HUES6 (cell line): Measurements from ENCODE around the gene SCAI.
"Not testable (repeated sequence)": the region's sequence is repeated elsewhere in the genome, so short reads cannot be mapped to it uniquely, and the experiment has no call there.

ENCODE experiments used
- H3K27ac ChIP-seq: 2 replicates; pipeline ENCODE4 v1.7.0; 2013; ENCODE audit warnings: low read depth, mild to moderate bottlenecking, low read length, inconsistent platforms
- H3K27me3 ChIP-seq: 2 replicates; pipeline ENCODE4 v1.6.1; 2013; ENCODE audit warnings: low read length; ENCODE audit not compliant: control insufficient read depth, insufficient read depth
- H3K36me3 ChIP-seq: 2 replicates; pipeline ENCODE4 v1.6.1; 2013; ENCODE audit warnings: low read length; ENCODE audit not compliant: control insufficient read depth, insufficient read depth
- H3K4me1 ChIP-seq: 2 replicates; pipeline ENCODE4 v1.6.1; 2013; ENCODE audit warnings: low read length; ENCODE audit not compliant: control insufficient read depth, insufficient read depth
- H3K4me3 ChIP-seq: 2 replicates; pipeline ENCODE4 v1.5.1; 2013; ENCODE audit warnings: low read depth, low read length
- H3K9ac ChIP-seq: one replicate; pipeline ENCODE4 v1.6.1; 2013; ENCODE audit warnings: mild to moderate bottlenecking, low read length
- H3K9me3 ChIP-seq: 2 replicates; pipeline ENCODE4 v1.6.1; 2013; ENCODE audit warnings: low read depth, low read length; ENCODE audit not compliant: control insufficient read depth, insufficient read depth

Gene SCAI

DNA sequence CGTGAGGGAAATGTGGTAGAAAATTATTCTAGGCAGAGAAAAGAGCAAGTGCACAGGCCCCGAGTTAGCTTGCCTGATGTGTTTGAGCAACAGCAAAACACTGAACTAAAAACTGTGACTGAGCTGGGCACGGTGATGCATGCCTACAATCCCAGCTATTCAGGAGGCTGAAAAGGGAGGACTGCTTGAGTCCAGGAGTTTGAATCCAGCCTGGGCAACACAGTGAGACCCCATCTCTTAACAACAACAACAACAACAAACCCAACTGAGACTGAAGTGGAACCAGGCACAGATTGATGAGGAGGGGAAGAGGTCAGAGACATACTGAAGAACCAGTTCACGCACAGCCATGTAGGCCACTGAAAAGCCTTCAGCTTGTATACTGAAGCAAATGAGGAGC lies 42.5 kb downstream of the SCAI start:
- Histone ChIP-seq H3K4me3 (no peak overlapping the region), H3K27me3 (no peaks in the 10 kb centered on the region), H3K36me3 (no peaks in the 10 kb centered on the region), H3K9me3 (peaks cover 9% of the 10 kb centered on the region), H3K27ac (no peak overlapping the region), H3K9ac (no peak overlapping the region), H3K4me1 (no peaks in the 10 kb centered on the region)

DNA sequence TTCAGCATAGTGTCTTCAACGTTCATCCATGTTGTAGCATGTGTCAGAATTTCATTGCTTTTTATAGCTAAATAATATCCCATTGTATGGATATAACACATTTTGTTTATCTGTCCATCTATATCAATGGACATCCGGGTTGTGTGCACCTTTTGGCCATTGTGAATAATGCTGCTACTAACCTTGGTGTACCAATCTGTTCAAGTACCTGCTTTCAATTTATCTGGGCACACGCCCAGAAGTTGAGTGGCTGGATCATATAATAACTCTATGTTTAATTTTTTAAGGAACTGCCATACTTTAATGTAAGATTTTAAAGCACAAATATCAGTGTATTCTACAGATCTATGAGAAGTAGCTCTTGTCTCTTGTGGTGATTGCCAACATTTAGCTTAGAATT lies 43.5 kb downstream of the SCAI start:
- Histone ChIP-seq H3K4me3 (no peak overlapping the region), H3K4me1 (no peaks in the 10 kb centered on the region), H3K9ac (no peak overlapping the region), H3K36me3 (peaks cover 6% of the 10 kb centered on the region; the same call in 1 of the 2 replicates), H3K27ac (no peak overlapping the region), H3K9me3 (peaks cover 9% of the 10 kb centered on the region), H3K27me3 (no peaks in the 10 kb centered on the region)

DNA sequence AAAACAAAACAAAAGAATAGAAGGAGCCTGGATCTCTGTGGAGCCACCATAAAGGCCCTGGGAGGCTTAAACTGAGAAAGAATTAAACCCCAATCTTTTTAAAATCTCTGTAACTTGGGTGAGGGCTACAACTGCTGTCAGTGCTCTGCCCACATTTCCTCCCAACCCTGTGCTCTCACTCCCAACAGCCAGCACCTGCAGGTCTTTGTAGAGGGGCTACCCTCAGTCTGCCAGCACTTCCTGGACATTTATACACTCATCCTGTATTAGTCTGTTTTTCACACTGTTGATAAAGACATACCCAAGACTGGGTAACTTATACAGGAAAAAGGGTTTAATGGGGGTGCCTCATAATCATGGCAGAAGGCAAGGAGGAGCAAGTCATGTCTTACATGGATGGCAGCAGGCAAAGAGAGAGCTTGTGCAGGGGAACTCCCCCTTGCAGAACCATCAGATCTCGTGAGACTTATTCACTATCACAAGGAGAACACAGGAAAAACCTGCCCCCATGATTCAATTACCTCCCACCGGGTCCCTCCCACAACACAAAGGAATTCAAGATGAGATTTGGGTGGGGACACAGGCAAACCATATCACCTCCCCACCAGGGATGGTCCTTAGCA lies 47.4 kb downstream of the SCAI start:
- no peak overlapping the region for H3K27ac ChIP-seq
- no peaks in the 10 kb centered on the region for H3K4me1 ChIP-seq

DNA sequence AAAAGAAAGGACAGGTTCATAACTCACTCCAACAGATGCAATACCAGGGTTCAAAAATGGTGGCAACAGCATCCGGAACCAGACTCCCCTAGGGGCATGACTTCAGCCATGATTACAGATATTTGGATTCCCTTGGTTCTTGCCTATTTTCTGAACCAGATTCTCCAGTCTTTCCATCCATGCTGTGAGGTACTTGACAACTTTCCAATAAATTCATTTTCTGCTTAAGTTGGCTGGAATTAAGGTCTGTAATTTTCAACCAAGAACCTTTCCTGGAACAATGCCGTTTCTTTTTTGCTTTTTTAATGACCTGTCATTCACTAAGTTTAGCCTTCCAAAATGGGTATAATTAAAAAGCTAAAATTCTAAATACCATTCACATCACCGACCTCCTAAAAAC lies 52.2 kb downstream of the SCAI start:
- Histone ChIP-seq H3K9ac (no peak overlapping the region), H3K27ac (no peak overlapping the region), H3K9me3 (peaks cover under 1% of the 10 kb centered on the region), H3K36me3 (peaks cover 6% of the 10 kb centered on the region; the same call in 1 of the 2 replicates), H3K27me3 (no peaks in the 10 kb centered on the region), H3K4me1 (no peaks in the 10 kb centered on the region), H3K4me3 (no peak overlapping the region)

More for the DNA sequence above, 47.4 kb downstream of the SCAI start:
- no peak overlapping the region for H3K9ac ChIP-seq
- H3K36me3 ChIP-seq = peaks cover 6% of the 10 kb centered on the region; the same call in 1 of the 2 replicates
- no peak overlapping the region for H3K4me3 ChIP-seq
- peaks cover 9% of the 10 kb centered on the region for H3K9me3 ChIP-seq
- no peaks in the 10 kb centered on the region for H3K27me3 ChIP-seq

DNA sequence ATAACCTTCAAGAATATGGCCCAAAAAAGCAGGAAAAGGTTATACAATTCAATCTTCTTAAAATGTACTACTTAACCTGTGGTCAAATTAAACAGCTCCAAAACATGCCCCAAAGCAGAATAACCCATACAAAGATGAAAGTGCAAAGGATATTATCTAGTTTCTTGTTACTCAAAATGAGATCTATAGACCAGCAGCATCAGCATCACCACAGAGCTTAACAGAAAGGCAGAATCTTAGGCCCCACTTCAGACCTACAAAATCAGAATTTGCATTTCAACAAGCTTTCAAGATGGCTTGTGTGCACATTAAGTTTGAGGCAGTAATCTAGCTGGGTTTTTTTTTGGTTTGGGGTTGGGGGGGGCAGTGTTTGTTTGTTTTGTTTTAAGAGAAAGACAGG lies 54.0 kb downstream of the SCAI start:
- no peak overlapping the region for H3K27ac ChIP-seq
- no peak overlapping the region for H3K9ac ChIP-seq
- no peak overlapping the region for H3K4me3 ChIP-seq
- H3K9me3 ChIP-seq = no peaks in the 10 kb centered on the region; the same call in 1 of the 2 replicates
- no peaks in the 10 kb centered on the region for H3K4me1 ChIP-seq
- no peaks in the 10 kb centered on the region for H3K27me3 ChIP-seq
- H3K36me3 ChIP-seq = no peaks in the 10 kb centered on the region

DNA sequence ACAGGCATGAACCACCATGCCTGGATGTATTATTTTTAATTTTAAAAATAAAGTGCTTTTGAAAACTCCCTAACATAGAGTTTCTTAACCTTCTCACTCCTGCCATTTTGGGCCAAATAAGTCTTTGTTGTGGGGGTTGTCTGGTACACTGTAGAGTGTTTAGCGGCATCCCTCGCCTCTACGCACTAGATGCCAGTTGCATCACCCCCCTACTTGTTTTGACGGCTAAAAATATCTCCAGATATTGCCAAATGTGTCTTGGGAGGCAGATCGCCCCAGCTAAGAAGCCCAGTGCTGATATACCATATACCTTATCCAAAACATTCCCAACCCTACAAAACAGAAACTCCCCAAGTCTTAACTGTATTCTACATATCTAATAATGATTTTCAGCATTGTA lies 54.6 kb downstream of the SCAI start:
- H3K27me3 ChIP-seq = no peaks in the 10 kb centered on the region
- no peak overlapping the region for H3K27ac ChIP-seq
- peaks cover under 1% of the 10 kb centered on the region; the same call in 1 of the 2 replicates for H3K9me3 ChIP-seq
- H3K36me3 ChIP-seq = peaks cover 1% of the 10 kb centered on the region; the same call in 1 of the 2 replicates
- no peak overlapping the region for H3K4me3 ChIP-seq
- H3K4me1 ChIP-seq = no peaks in the 10 kb centered on the region
- H3K9ac ChIP-seq = no peak overlapping the region

DNA sequence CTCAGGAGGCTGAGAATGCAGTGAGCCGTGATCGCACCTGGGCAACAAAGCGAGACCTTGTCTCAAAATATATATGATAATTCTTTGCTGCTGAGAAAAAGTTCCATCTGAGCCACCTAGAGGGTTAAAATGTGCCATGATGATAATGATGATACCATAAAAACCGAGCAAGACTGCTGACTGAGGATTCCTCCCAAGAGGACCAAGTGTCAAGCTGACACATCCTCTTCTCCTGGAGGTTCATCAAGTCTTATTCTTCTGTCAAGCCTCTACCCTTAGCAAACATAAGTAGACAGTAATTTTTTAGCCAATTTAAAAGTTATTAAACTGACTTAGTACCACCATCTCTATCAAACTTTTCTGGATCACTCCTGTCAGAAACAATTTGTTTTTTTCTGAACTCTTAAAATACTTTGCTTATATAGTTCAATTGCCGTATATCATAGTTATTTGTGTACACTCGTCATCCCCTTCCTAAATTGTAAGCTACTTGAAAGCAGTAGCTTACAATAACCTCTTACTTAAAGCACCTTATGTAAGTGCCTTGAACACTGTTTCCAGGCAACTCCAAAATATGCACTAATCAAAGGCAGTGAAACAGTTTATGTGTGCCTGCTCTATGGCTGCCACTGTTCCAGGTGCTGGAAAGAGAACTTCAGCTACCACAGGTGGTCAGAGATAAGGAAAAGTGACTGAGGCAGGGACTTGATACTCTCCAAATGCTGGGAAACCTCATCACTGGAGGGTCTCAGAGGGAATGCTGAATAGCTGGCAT lies 57.4 kb downstream of the SCAI start:
- H3K27ac ChIP-seq = no peak overlapping the region
- H3K9ac ChIP-seq = no peak overlapping the region
- H3K4me1 ChIP-seq = no peaks in the 10 kb centered on the region
- H3K4me3 ChIP-seq = no peak overlapping the region
- no peaks in the 10 kb centered on the region for H3K27me3 ChIP-seq
- H3K9me3 ChIP-seq = peaks cover 27% of the 10 kb centered on the region
- H3K36me3 ChIP-seq = peaks cover 10% of the 10 kb centered on the region

DNA sequence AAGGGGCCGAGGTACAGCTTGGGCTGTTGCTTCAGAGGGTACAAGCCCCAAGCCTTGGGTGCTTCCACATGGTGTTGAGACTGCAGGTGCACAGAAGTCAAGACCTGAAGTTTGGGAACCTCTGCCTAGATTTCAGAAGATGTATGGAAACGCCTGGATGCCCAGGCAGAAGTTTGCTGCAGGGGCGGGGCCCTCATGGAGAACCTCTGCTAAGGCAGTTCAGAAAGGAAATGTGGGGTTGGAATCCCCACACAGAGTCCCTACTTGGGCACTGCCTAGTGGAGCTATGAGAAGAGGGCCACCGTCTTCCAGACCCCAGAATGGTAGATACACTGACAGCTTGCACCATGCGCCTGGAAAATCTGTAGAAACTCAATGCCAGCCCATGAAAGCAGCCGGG lies 61.1 kb downstream of the SCAI start:
- H3K9ac ChIP-seq, H3K27ac ChIP-seq, H3K36me3 ChIP-seq, H3K4me3 ChIP-seq, H3K27me3 ChIP-seq, H3K4me1 ChIP-seq: not testable (repeated sequence)
- H3K9me3 ChIP-seq = peaks cover 31% of the 10 kb centered on the region

DNA sequence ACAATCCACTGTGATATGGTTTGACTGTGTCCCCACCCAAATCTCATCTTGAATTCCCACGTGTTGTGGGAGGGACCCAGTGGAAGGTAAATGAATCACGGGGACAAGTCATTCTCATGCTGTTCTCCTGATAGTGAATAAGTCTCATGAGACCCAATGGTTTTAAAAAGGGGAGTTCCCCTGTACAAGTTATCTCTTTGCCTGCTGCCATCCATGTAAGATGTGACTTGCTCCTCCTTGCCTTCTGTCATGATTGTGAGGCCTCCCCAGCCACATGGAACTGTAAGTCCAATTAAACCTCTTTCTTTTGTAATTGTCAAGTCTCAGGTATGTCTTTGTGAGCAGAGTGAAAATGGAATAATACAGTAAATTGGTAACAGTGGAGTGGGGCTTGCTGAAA lies 62.5 kb downstream of the SCAI start:
- H3K9me3 ChIP-seq = peaks cover 31% of the 10 kb centered on the region
- not testable (repeated sequence) for H3K36me3 ChIP-seq, H3K4me3 ChIP-seq, H3K9ac ChIP-seq, H3K27me3 ChIP-seq, H3K4me1 ChIP-seq, H3K27ac ChIP-seq

DNA sequence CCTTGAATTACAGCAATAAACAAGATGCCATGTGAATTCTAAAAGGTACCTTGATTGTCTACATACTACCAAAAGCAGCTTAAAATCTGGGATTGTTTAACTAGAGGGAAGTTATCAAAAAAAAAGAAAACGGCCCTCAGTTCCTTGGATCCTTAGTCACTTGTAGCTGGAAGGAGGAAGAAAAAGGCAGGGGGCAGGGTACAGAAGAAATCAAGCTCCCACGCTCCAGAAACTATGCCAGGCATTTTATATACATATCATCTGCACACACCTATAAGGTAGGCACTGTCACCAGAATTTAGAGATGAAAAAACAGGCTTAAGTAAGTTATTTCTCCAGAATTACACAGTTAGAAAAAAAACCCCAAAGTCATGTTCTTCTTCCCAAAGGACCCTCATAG lies 63.4 kb downstream of the SCAI start:
- H3K4me3 ChIP-seq = no peak overlapping the region
- H3K9ac ChIP-seq = no peak overlapping the region
- peaks cover 10% of the 10 kb centered on the region for H3K36me3 ChIP-seq
- no peak overlapping the region for H3K27ac ChIP-seq
- H3K9me3 ChIP-seq = peaks cover 31% of the 10 kb centered on the region
- no peaks in the 10 kb centered on the region for H3K27me3 ChIP-seq
- no peaks in the 10 kb centered on the region for H3K4me1 ChIP-seq

DNA sequence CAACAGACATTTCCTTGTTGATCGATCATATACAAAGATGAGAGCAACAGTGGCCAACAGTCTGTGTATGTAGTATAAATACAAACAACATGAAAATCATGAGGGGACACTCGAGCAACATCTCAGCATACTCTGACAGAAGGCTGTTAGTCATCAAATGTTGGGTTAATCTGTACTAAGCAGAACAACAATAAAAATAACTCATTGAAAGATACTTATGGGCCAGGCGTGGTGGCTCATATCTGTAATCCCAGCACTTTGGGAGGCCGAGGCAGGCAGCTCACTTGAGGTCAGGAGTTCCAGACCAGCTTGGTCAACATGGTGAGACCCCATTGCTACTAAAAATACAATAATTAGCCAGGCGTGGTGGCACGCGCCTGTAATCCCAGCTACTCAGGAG lies 67.3 kb downstream of the SCAI start:
- Histone ChIP-seq H3K9me3 (peaks cover 4% of the 10 kb centered on the region), H3K4me1 (no peaks in the 10 kb centered on the region), H3K9ac (no peak overlapping the region), H3K27ac (no peak overlapping the region), H3K4me3 (no peak overlapping the region), H3K36me3 (no peaks in the 10 kb centered on the region; the same call in 1 of the 2 replicates), H3K27me3 (no peaks in the 10 kb centered on the region)
